Hepatocyte (in vitro differentiated cells): ENCODE results near the gene PSMD2. TPM values are rescaled to one million over a fixed set of nuclear protein-coding genes. Genes with fewer than 3 reads are reported as not detected.

Source experiments
- DNase-seq: peaks from one replicate; pipeline ENCODE4 v3.0.0-alpha.2; 2016; ENCODE audit warnings: low spot score
- H2AFZ ChIP-seq: fragments of 200-600 bp; sonication (generic); 2 replicates; pipeline ENCODE4 v1.6.0; 2016; ENCODE audit warnings: antibody characterized with exemption, mild to moderate bottlenecking
- H3K27ac ChIP-seq: fragments of 200-600 bp; sonication (generic); 2 replicates; pipeline ENCODE4 v1.5.1; 2016; ENCODE audit warnings: mild to moderate bottlenecking
- H3K27me3 ChIP-seq: fragments of 200-600 bp; sonication (generic); 2 replicates; pipeline ENCODE4 v1.6.1; 2016
- H3K36me3 ChIP-seq: fragments of 200-600 bp; sonication (generic); replicated peaks from 2 replicates; pipeline ENCODE4 v1.5.1; 2016; ENCODE audit warnings: low read depth; ENCODE audit not compliant: insufficient read depth
- H3K4me1 ChIP-seq: fragments of 200-600 bp; sonication (generic); 2 replicates; pipeline ENCODE4 v1.5.1; 2016; ENCODE audit warnings: mild to moderate bottlenecking, moderate library complexity; ENCODE audit not compliant: insufficient read depth
- H3K4me2 ChIP-seq: fragments of 200-600 bp; sonication (generic); 2 replicates; pipeline ENCODE4 v1.6.0; 2016
- H3K4me3 ChIP-seq: fragments of 200-600 bp; sonication (generic); 2 replicates; pipeline ENCODE4 v1.5.1; 2016; ENCODE audit warnings: mild to moderate bottlenecking
- H3K79me2 ChIP-seq: fragments of 200-600 bp; sonication (generic); 2 replicates; pipeline ENCODE4 v1.6.0; 2017; ENCODE audit warnings: mild to moderate bottlenecking
- H3K9me2 ChIP-seq: fragments of 200-600 bp; sonication (generic); replicated peaks from 2 replicates; pipeline ENCODE4 v1.6.0; 2017; ENCODE audit warnings: mild to moderate bottlenecking; ENCODE audit not compliant: insufficient read depth
- H3K9me3 ChIP-seq: fragments of 200-600 bp; sonication (generic); 2 replicates; pipeline ENCODE4 v1.5.1; 2016; ENCODE audit warnings: low read depth, mild to moderate bottlenecking
- H4K20me1 ChIP-seq: fragments of 200-600 bp; sonication (generic); 2 replicates; pipeline ENCODE4 v1.6.0; 2016; ENCODE audit warnings: mild to moderate bottlenecking; ENCODE audit not compliant: insufficient read depth, poor library complexity, severe bottlenecking
- CTCF ChIP-seq: fragments of 200-600 bp; sonication (generic); IDR thresholded peaks from 2 replicates; pipeline ENCODE4 v1.5.1; 2016; ENCODE audit warnings: antibody characterized with exemption, mild to moderate bottlenecking; ENCODE audit not compliant: poor library complexity
- EZH2 ChIP-seq: fragments of 200-600 bp; sonication (generic); IDR thresholded peaks from 2 replicates; pipeline ENCODE4 v1.6.1; 2016; ENCODE audit warnings: antibody characterized with exemption, mild to moderate bottlenecking, borderline replicate concordance
- EZH2phosphoT487 ChIP-seq: fragments of 200-600 bp; sonication (generic); IDR thresholded peaks from one replicate; pipeline ENCODE4 v1.6.1; 2018; ENCODE audit warnings: antibody characterized with exemption, mild to moderate bottlenecking, low read depth, moderate library complexity; ENCODE audit not compliant: unreplicated experiment, severe bottlenecking
- WGBS: methylation state at CpG from one replicate; pipeline ENCODE4 v1.1.6; 2016; ENCODE audit warnings: low lambda C conversion rate; ENCODE audit errors: missing lambda C conversion rate; 5-methylcytosine and 5-hydroxymethylcytosine counted together
- polyA plus RNA-seq: library from polyadenylated mRNA; unstranded; fragments of >200 nt; fragmentation: Nextera tagmentation; extraction: Ambion mirVana; gene quantifications from 2 replicates; pipeline ENCODE4 v1.2.1, GENCODE V29; 2016
- total RNA-seq: library from RNA; depleted of rRNA; stranded (reverse); fragments of >200 nt; gene quantifications from 2 replicates; pipeline ENCODE4 v1.2.3, GENCODE V29; 2014

PSMD2 gene
- total and polyA plus RNA-seq, 2 experiments from 2014 or later, result 232 to 241 TPM

GRCh38 chr3:184352149-184352785 lies 53.2 kb downstream of the PSMD2 start:
- Histone ChIP-seq H3K4me1 (peaks cover 9% of the 10 kb centered on the region), H3K27ac (peak overlapping the region; percentile 76), H3K9me3 (no peaks in the 10 kb centered on the region), H3K79me2 (no peaks in the 10 kb centered on the region), H3K36me3 (no peaks in the 10 kb centered on the region), H3K4me2 (no peak overlapping the region), H3K9me2 (no peaks in the 10 kb centered on the region), H3K27me3 (no peaks in the 10 kb centered on the region), H3K4me3 (no peak overlapping the region), H4K20me1 (no peaks in the 10 kb centered on the region), H2AFZ (no peak overlapping the region)
- 88% methylated on average over 15 of the region's 15 CpGs for WGBS
- TF ChIP-seq CTCF, result no peak
- no peak for TF ChIP-seq EZH2phosphoT487
- no peak for TF ChIP-seq EZH2
- DNase-seq, result peak; percentile 65

GRCh38 chr3:184352897-184353545 lies 54.0 kb downstream of the PSMD2 start:
- Histone ChIP-seq H3K36me3 (no peaks in the 10 kb centered on the region), H3K4me3 (no peak overlapping the region), H3K9me3 (no peaks in the 10 kb centered on the region), H2AFZ (no peak overlapping the region), H3K79me2 (no peaks in the 10 kb centered on the region), H3K27ac (no peak overlapping the region), H3K27me3 (no peaks in the 10 kb centered on the region), H3K9me2 (no peaks in the 10 kb centered on the region), H3K4me2 (no peak overlapping the region), H3K4me1 (peaks cover 9% of the 10 kb centered on the region), H4K20me1 (no peaks in the 10 kb centered on the region)
- TF ChIP-seq CTCF (no peak), EZH2phosphoT487 (no peak), EZH2 (no peak)
- no peak for DNase-seq
- whole genome bisulfite sequencing, result 95% methylated on average over 11 of the region's 11 CpGs

- 98% methylated on average over 11 of the region's 11 CpGs for WGBS
These were observed 54.5 kb downstream of the PSMD2 start for GRCh38 chr3:184353546-184353941.

More at GRCh38 chr3:184353546-184353941, 54.5 kb downstream of the PSMD2 start:
- Histone ChIP-seq H4K20me1 (no peaks in the 10 kb centered on the region), H3K9me2 (no peaks in the 10 kb centered on the region), H3K27me3 (no peaks in the 10 kb centered on the region), H3K4me3 (no peak overlapping the region), H3K4me1 (peaks cover 6% of the 10 kb centered on the region), H3K9me3 (no peaks in the 10 kb centered on the region), H2AFZ (no peak overlapping the region), H3K79me2 (no peaks in the 10 kb centered on the region), H3K4me2 (no peak overlapping the region), H3K36me3 (no peaks in the 10 kb centered on the region), H3K27ac (no peak overlapping the region)
- TF ChIP-seq EZH2phosphoT487, result no peak
- no peak for TF ChIP-seq EZH2
- TF ChIP-seq CTCF, result no peak
- DNase-seq, result no peak
